Measurements from ENCODE around the gene SLC22A1. TPM values are rescaled to one million over a fixed set of nuclear protein-coding genes. Genes with fewer than 3 reads are reported as not detected.

The SLC22A1 gene
- total and polyA plus RNA-seq, 2 of the 8 experiments (the other 6 are each of a cell fraction or from before 2014, with no cell fraction given) = 0.12 to 0.45 TPM

DNA sequence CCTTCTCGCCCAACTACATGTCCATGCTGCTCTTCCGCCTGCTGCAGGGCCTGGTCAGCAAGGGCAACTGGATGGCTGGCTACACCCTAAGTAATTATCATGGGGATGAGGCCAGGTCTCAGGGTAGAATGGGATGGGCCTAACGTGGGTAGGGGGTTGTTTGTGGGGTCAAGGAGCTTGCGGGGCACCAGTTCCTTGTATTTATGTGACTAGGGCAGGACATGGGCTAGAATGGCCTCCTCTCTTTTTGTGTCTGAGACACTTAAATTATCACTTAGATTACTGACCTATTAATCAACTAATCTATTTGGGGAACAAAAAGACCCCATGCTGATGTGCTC, 10.7 kb downstream of the SLC22A1 start:
- no peak overlapping the region for H3K14ac ChIP-seq (ENCODE audit: insufficient read length)
- DNase-seq (ENCODE audit: low read depth in 1 of 2, low spot score in 2 of 2) (no peak), FAIRE-seq (no peak)
- H3K9ac ChIP-seq (replicated peaks in 1 of 4; ENCODE audit: extremely low read depth in 1 of 4, low read depth in 3 of 4, low read length in 3 of 4) = no peak overlapping the region
- no peaks in the 10 kb centered on the region for H3K36me3 ChIP-seq (ENCODE audit: control insufficient read depth in 2 of 4, insufficient read depth in 4 of 4, low read length in 3 of 4)
- no peak overlapping the region for H2BK12ac ChIP-seq (ENCODE audit: low read depth, low read length)
- no peak overlapping the region for H3K23ac ChIP-seq (ENCODE audit: insufficient read length)
- no peak overlapping the region for H3K4me3 ChIP-seq (ENCODE audit: extremely low read depth in 1 of 4, insufficient read depth in 2 of 4, low read depth in 3 of 4, low read length in 4 of 4)
- H3K18ac ChIP-seq (ENCODE audit: extremely low read depth, low read length) = no peak overlapping the region
- no peaks in the 10 kb centered on the region for H3K79me2 ChIP-seq (ENCODE audit: control insufficient read depth in 1 of 2, insufficient read depth in 2 of 2, low read length in 2 of 2)
- no peak overlapping the region for H3K27ac ChIP-seq (ENCODE audit: low read depth, low read length)
- no peaks in the 10 kb centered on the region for H4K20me1 ChIP-seq (replicated peaks in 1 of 2; ENCODE audit: control insufficient read depth in 1 of 2, insufficient read depth in 2 of 2, low read length in 2 of 2)
- no peaks in the 10 kb centered on the region; a peak in 1 of 7 replicates for H3K27me3 ChIP-seq (replicated peaks in 1 of 4; ENCODE audit: control insufficient read depth in 3 of 4, extremely low read depth in 1 of 4, insufficient read depth in 3 of 4, low read length in 3 of 4)
- no peaks in the 10 kb centered on the region for H3K23me2 ChIP-seq (ENCODE audit: low read depth, low read length)
- H2BK5ac ChIP-seq (ENCODE audit: low read depth, low read length) = no peak overlapping the region
- H2AK5ac ChIP-seq (ENCODE audit: low read depth, low read length) = peak overlapping the region; percentile 18; the same call in 1 of the 2 replicates
- no peak overlapping the region; the same call in 1 of the 2 replicates for H2BK15ac ChIP-seq (ENCODE audit: low read length)
- no peaks in the 10 kb centered on the region for H3K9me3 ChIP-seq (ENCODE audit: insufficient read depth in 2 of 2, low read depth in 1 of 2, low read length in 1 of 2)
- H4K8ac ChIP-seq (ENCODE audit: extremely low read depth, insufficient read depth, low read length) = no peak overlapping the region
- H4K5ac ChIP-seq (ENCODE audit: insufficient read length, low read depth, low read length) = no peak overlapping the region
- H3K4ac ChIP-seq (replicated peaks; ENCODE audit: insufficient read length, low read depth, low read length) = peak overlapping the region; percentile 36
- H3K79me1 ChIP-seq (ENCODE audit: low read depth, low read length) = no peaks in the 10 kb centered on the region
- no peak overlapping the region for H2AFZ ChIP-seq (ENCODE audit: low read length)
- H3K4me2 ChIP-seq (ENCODE audit: insufficient read depth in 1 of 2, low read depth in 2 of 2, low read length in 2 of 2) = peak overlapping the region; percentile 28 to 35; a peak in 3 of 4 replicates
- H2BK20ac ChIP-seq (ENCODE audit: low read length) = no peak overlapping the region
- no peak overlapping the region for H2BK120ac ChIP-seq (replicated peaks; ENCODE audit: low read depth, low read length)
- H3K4me1 ChIP-seq (replicated peaks in 1 of 4; ENCODE audit: control insufficient read depth in 3 of 4, insufficient read depth in 4 of 4, low read length in 3 of 4) = peaks cover 7 to 22% (median 11%) of the 10 kb centered on the region in 4 experiments
- peak overlapping the region; percentile 84 for H4K91ac ChIP-seq (replicated peaks; ENCODE audit: insufficient read length, low read length)
- ChIA-PET CTCF (ENCODE audit: partially characterized antibody) (interaction anchor here (1.0 to 1.3 kb wide), 2 partner anchors 9 to 323 kb away, joined by 3 read pairs; no protein-coding TSS in a partner anchor), POLR2A (ENCODE audit: partially characterized antibody) (no interaction called here)
- H3K56ac ChIP-seq (replicated peaks; ENCODE audit: insufficient read length, low read depth, low read length) = no peak overlapping the region
- WGBS, 2 experiments (ENCODE audit: extremely low coverage in 1 of 2, insufficient coverage in 1 of 2, insufficient read length in 1 of 2, insufficient replicate concordance in 2 of 2, low coverage in 1 of 2, low lambda C conversion rate in 2 of 2, missing lambda C conversion rate in 1 of 2) = 61% methylated on average over 4 of the region's 4 CpGs; no CpG with 5 or more reads in 1 of the 2 experiments
- TF ChIP-seq HDAC2 (IDR thresholded peaks at IDR 0.05; ENCODE audit: borderline replicate concordance in 1 of 2, low read depth in 2 of 2, low read length in 2 of 2) = no peak
- TF ChIP-seq POU5F1 (IDR thresholded peaks at IDR 0.05; ENCODE audit: low read depth, low read length) = no peak
- no peak for TF ChIP-seq HDAC6 (IDR thresholded peaks at IDR 0.05; ENCODE audit: low read depth, low read length)
- TF ChIP-seq FOSL1 (IDR thresholded peaks at IDR 0.05; ENCODE audit: insufficient read depth, low read depth, low read length) = no peak
- no peak for TF ChIP-seq ASH2L (IDR thresholded peaks at IDR 0.05; ENCODE audit: low read length)
- TF ChIP-seq RAD21 (IDR thresholded peaks at IDR 0.05 in 1 of 2, conservative IDR thresholded peaks at IDR 0.05 in 1 of 2; ENCODE audit: low read depth in 2 of 2, low read length in 2 of 2) = no peak
- TF ChIP-seq SP2 (IDR thresholded peaks at IDR 0.05; ENCODE audit: low read length) = no peak
- TF ChIP-seq GABPA (IDR thresholded peaks at IDR 0.05; ENCODE audit: borderline replicate concordance, insufficient read depth, low read length) = no peak
- TF ChIP-seq CHD1 (IDR thresholded peaks at IDR 0.05; ENCODE audit: low read depth, low read length) = no peak
- no peak for TF ChIP-seq POLR2A (IDR thresholded peaks at IDR 0.05; ENCODE audit: control extremely low read depth in 1 of 2, low read depth in 2 of 2, low read length in 2 of 2)
- no peak for TF ChIP-seq YY1 (IDR thresholded peaks at IDR 0.05; ENCODE audit: low read depth, low read length)
